A673 (cell line): ENCODE results near the gene NRG3. TPM values are rescaled to one million over a fixed set of nuclear protein-coding genes. Genes with fewer than 3 reads are reported as not detected.

Source experiments
- BruUV-seq: library from RNA; stranded (reverse); fragments of 400-500 nt; replicated peaks from 2 replicates; lab custom pipeline; 2021; lab: Mats Ljungman, UMichigan
- CTCF ChIA-PET: fragments of 300-600 bp; sonication (Branson Sonifier 250); formaldehyde crosslinking; loops from one replicate; lab custom pipeline; 2022; ENCODE audit warnings: antibody characterized with exemption; lab: Charles Lee
- POLR2A ChIA-PET: fragments of 300-600 bp; sonication (Branson Sonifier 250); formaldehyde crosslinking; loops from one replicate; lab custom pipeline; 2022; ENCODE audit warnings: antibody characterized with exemption; ENCODE audit not compliant: low non-redundant PET; lab: Charles Lee
- DNase-seq: peaks from one replicate; pipeline ENCODE4 v3.0.0-alpha.2; 2015; ENCODE audit warnings: low spot score
- H3K27ac ChIP-seq: fragments of 200-600 bp; sonication (generic); 2 replicates; pipeline ENCODE4 v1.5.1; 2016; ENCODE audit warnings: mixed run types, low read depth, mild to moderate bottlenecking, mixed read lengths, antibody characterized with exemption, low read length; ENCODE audit not compliant: poor library complexity, severe bottlenecking
- H3K27me3 ChIP-seq: fragments of 200-600 bp; sonication (generic); replicated peaks from 2 replicates; pipeline ENCODE4 v1.6.1; 2017; ENCODE audit warnings: mixed run types, low read depth, mild to moderate bottlenecking, mixed read lengths, antibody characterized with exemption, low read length; ENCODE audit not compliant: insufficient read depth, poor library complexity
- H3K36me3 ChIP-seq: fragments of 200-600 bp; sonication (generic); 2 replicates; pipeline ENCODE4 v1.6.1; 2016; ENCODE audit warnings: mixed run types, mild to moderate bottlenecking, mixed read lengths, antibody characterized with exemption, low read length; ENCODE audit not compliant: insufficient read depth, poor library complexity, severe bottlenecking
- H3K4me1 ChIP-seq: fragments of 200-600 bp; sonication (generic); 2 replicates; pipeline ENCODE4 v1.6.1; 2017; ENCODE audit warnings: mixed run types, mild to moderate bottlenecking, mixed read lengths, antibody characterized with exemption, low read length; ENCODE audit not compliant: insufficient read depth, poor library complexity, severe bottlenecking
- H3K4me3 ChIP-seq: fragments of 200-600 bp; sonication (generic); 2 replicates; pipeline ENCODE4 v1.5.1; 2016; ENCODE audit warnings: low read depth, mixed run types, mild to moderate bottlenecking, mixed read lengths, low read length; ENCODE audit not compliant: poor library complexity, severe bottlenecking
- H3K9me3 ChIP-seq: fragments of 200-600 bp; sonication (generic); 2 replicates; pipeline ENCODE4 v1.6.1; 2016; ENCODE audit warnings: mixed run types, low read depth, mild to moderate bottlenecking, mixed read lengths, antibody characterized with exemption, low read length; ENCODE audit not compliant: poor library complexity, severe bottlenecking
- CTCF ChIP-seq: fragments of 300-800, 200-600 bp; sonication (generic); conservative IDR thresholded peaks from 2 replicates; pipeline ENCODE4 v1.5.1; 2017; ENCODE audit warnings: low read depth, mild to moderate bottlenecking, antibody characterized with exemption, low read length, moderate library complexity, mixed read lengths
- EZH2 ChIP-seq: fragments of 200-600 bp; sonication (generic); IDR thresholded peaks from 2 replicates; pipeline ENCODE4 v1.6.1; 2017; ENCODE audit warnings: borderline replicate concordance, low read depth, mild to moderate bottlenecking, mixed read lengths, antibody characterized with exemption, low read length; ENCODE audit not compliant: poor library complexity, severe bottlenecking
- intact Hi-C: fragments of 100-400 bp; cut with micrococcal nuclease; formaldehyde crosslinking; loops from one replicate; pipeline ENCODE4 v1.10.0; 2022; ENCODE audit not compliant: unreplicated experiment
- total RNA-seq: library from RNA; stranded (reverse); gene quantifications from 2 replicates; pipeline ENCODE4 v1.2.3, GENCODE V29; 2021

The NRG3 gene
- total RNA-seq, 1 experiment from 2014 or later: not detected

DNA sequence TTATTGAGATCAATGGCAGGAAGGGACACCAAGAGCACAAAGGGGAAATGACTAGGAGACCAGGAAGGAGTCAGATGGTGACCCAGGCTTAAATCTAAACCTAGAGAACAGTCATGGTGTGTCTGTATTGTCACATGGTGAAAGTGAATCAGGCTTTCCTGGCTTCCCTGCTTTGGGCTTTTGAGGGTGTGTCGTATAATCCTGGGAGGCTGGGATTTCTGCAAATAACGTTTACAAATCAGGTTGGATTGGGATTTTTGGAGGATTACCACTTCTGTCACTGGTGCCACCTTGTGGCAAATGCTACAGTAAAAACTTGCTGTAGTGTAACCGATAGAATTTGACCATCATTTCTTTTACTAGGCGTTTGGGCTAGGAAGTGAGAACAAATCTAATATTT, 502.6 kb downstream of the NRG3 start:
- POLR2A ChIA-PET: no interaction called here
- no peak for DNase-seq
- BruUV-seq: no TSS peak
- Histone ChIP-seq H3K36me3 (no peaks in the 10 kb centered on the region), H3K27me3 (no peaks in the 10 kb centered on the region), H3K9me3 (peaks cover 5% of the 10 kb centered on the region), H3K4me3 (no peak overlapping the region), H3K27ac (no peak overlapping the region), H3K4me1 (no peaks in the 10 kb centered on the region)
- CTCF ChIA-PET: no interaction called here
- intact Hi-C loops: no loop called here
- no peak for TF ChIP-seq EZH2
- TF ChIP-seq CTCF: peak; percentile 28; the same call in 1 of the 2 replicates

- Histone ChIP-seq H3K36me3 (no peaks in the 10 kb centered on the region), H3K4me3 (no peak overlapping the region), H3K9me3 (peaks cover 5% of the 10 kb centered on the region), H3K4me1 (no peaks in the 10 kb centered on the region), H3K27ac (no peak overlapping the region), H3K27me3 (no peaks in the 10 kb centered on the region)
- intact Hi-C loops: no loop called here
- no peak for DNase-seq
- CTCF ChIA-PET: interaction anchor here (0.7 kb wide), 1 partner anchor 26 kb away, joined by 11 read pairs; no protein-coding TSS in a partner anchor
- TF ChIP-seq CTCF (no peak), EZH2 (no peak)
- BruUV-seq: no TSS peak
- POLR2A ChIA-PET: no interaction called here
Observed at GRCh38 chr10:82378146-82378545, 503.2 kb downstream of the NRG3 start.

- H3K4me1 ChIP-seq: no peaks in the 10 kb centered on the region
- H3K36me3 ChIP-seq: no peaks in the 10 kb centered on the region
- no peak overlapping the region for H3K4me3 ChIP-seq
- intact Hi-C loops: no loop called here
- ChIA-PET CTCF (no interaction called here), POLR2A (no interaction called here)
- peaks cover 10% of the 10 kb centered on the region for H3K9me3 ChIP-seq
- DNase-seq: no peak
- H3K27me3 ChIP-seq: no peaks in the 10 kb centered on the region
- no peak overlapping the region for H3K27ac ChIP-seq
- no peak for TF ChIP-seq CTCF
- TF ChIP-seq EZH2: no peak
- no TSS peak for BruUV-seq
Observed at GRCh38 chr10:82383350-82383749, 508.4 kb downstream of the NRG3 start.
